Stomach (tissue), 4 donors: ENCODE measurements around the gene CPT2.

Experiments used
- CTCF ChIP-seq, 7 experiments: fragments of 450-650 bp in 4 of 7; fragments of 200-600 bp in 3 of 7; sonication (generic) in 3 of 7; IDR thresholded peaks; one replicate each; pipeline ENCODE4 v1.5.1; 2016 to 2019; ENCODE audit warnings: antibody characterized with exemption in 7 of 7, control low read depth in 2 of 7, mild to moderate bottlenecking in 1 of 7
- POLR2A ChIP-seq, 4 donors: fragments of 450-650 bp; IDR thresholded peaks; one replicate each; pipeline ENCODE4 v1.6.1; 2016; ENCODE audit warnings: antibody characterized with exemption in 4 of 4, control low read depth in 2 of 4, mild to moderate bottlenecking in 1 of 4, moderate library complexity in 1 of 4

- TF ChIP-seq POLR2A (IDR thresholded peaks at IDR 0.05) = no peak
- TF ChIP-seq CTCF (IDR thresholded peaks at IDR 0.05) = no peak
Observed at GRCh38 chr1:53255031-53255430, 58.4 kb downstream of the CPT2 start.
